Sigmoid colon (tissue), 4 donors: Measurements from ENCODE around the gene CIDEB.

ENCODE experiments used
- CTCF ChIP-seq, 4 experiments: fragments of 450-650 bp in 3 of 4; fragments of 200-600 bp in 1 of 4; IDR thresholded peaks; one replicate each; pipeline ENCODE4 v1.5.1; 2016 to 2019; ENCODE audit warnings: antibody characterized with exemption in 4 of 4, mild to moderate bottlenecking in 3 of 4, moderate library complexity in 2 of 4
- EP300 ChIP-seq, 4 donors: sonication (generic); formaldehyde crosslinking; IDR thresholded peaks; one replicate each; pipeline ENCODE4 v1.6.1; 2017; ENCODE audit warnings: antibody characterized with exemption in 4 of 4

- no peak for TF ChIP-seq CTCF (IDR thresholded peaks at IDR 0.05)
- no peak for TF ChIP-seq EP300 (IDR thresholded peaks at IDR 0.05)
Measured at GRCh38 chr14:24281636-24282035, 26.1 kb downstream of the CIDEB start.
